ENCODE data around the gene ST3GAL4. TPM values are rescaled to one million over a fixed set of nuclear protein-coding genes. Genes with fewer than 3 reads are reported as not detected.
"Not testable (repeated sequence)": the region's sequence is repeated elsewhere in the genome, so short reads cannot be mapped to it uniquely, and the experiment has no call there.

The ST3GAL4 gene
- total RNA-seq, 1 experiment from 2014 or later: 13.6 TPM

DNA sequence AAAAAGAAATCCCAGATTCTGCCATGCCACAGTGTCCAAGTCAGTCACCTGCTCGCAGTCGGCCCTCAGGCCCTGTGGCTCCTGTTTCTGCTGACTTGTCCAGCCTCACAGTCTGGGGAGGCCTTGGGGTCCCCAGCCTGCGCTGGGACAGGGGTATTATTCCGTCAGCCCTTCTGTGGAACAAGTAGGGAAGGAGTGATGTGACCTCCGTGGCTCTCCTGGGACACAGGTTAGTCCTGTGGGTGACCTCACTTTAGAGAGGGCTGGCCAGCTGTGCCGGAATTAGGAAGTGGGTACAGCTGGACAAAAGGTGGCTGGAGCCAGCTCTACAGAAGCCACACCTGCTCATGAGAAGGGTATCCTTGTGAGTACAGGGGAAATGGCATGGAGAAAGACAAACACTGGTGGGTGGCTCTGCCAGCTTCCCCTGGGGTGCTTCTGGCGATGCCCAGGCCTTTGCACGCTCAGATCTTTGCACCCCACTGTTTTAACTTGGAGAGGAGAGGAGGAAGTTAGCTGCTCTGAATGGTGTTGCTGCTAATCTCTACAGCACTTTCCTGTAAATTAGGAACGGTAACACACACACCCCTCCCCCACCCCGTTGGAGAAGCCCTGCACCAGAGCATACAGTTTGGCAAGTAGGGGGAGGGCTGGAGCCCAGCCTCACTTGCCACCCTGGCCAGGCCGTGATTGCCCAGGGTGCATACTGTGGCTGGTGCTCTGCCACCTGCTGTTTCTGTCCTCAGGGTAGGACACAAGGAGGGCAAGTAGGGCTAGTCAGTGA is 13.0 kb downstream of the ST3GAL4 start:
- H2BK20ac ChIP-seq (ENCODE audit: low read depth, low read length, poor library complexity, severe bottlenecking); H4K91ac ChIP-seq (ENCODE audit: insufficient read length, low read depth, low read length); H3K56ac ChIP-seq (ENCODE audit: insufficient read length, low read depth, low read length); H2BK5ac ChIP-seq (ENCODE audit: insufficient read length, low read length); H2AK5ac ChIP-seq (ENCODE audit: insufficient read length, low read length); H3T11ph ChIP-seq (ENCODE audit: low read length); H3K4me1 ChIP-seq (ENCODE audit: insufficient read depth, low read length); H4K5ac ChIP-seq (ENCODE audit: insufficient read length, low read depth, low read length); H3K36me3 Mint-ChIP-seq (ENCODE audit: insufficient read depth in 1 of 3, low read depth in 3 of 3); H3K4me2 ChIP-seq (ENCODE audit: insufficient read depth, insufficient read length, low read length); H3K9me3 Mint-ChIP-seq; H3K27ac ChIP-seq (ENCODE audit: insufficient read length, low read depth, low read length); H3K79me1 ChIP-seq (ENCODE audit: insufficient read depth, low read depth, low read length, poor library complexity, severe bottlenecking); H3K9me3 ChIP-seq (ENCODE audit: control insufficient read depth, low read depth, low read length); H4K20me1 ChIP-seq (ENCODE audit: control insufficient read depth, insufficient read depth, insufficient read length); H4K8ac ChIP-seq (replicated peaks; ENCODE audit: insufficient read length, low read depth, low read length); H3K18ac ChIP-seq (ENCODE audit: insufficient read length, low read depth, low read length); H2BK120ac ChIP-seq (ENCODE audit: low read depth, low read length, poor library complexity, severe bottlenecking); H3K14ac ChIP-seq (ENCODE audit: insufficient read depth, low read length); H3K27me3 Mint-ChIP-seq (ENCODE audit: low read depth); H3K9ac ChIP-seq (ENCODE audit: extremely low read depth, insufficient read length, low read length); H2AFZ ChIP-seq (ENCODE audit: low read length); H3K4ac ChIP-seq (ENCODE audit: low read depth, low read length); H3K23me2 ChIP-seq (ENCODE audit: insufficient read length, low read depth, low read length, poor library complexity, severe bottlenecking); H3K23ac ChIP-seq (ENCODE audit: insufficient read length, low read depth, low read length); H2BK15ac ChIP-seq (ENCODE audit: low read depth, low read length); H3K27me3 ChIP-seq (ENCODE audit: insufficient read depth, low read length); H2BK12ac ChIP-seq (ENCODE audit: insufficient read length, low read depth, low read length); H3K27ac Mint-ChIP-seq; H3K79me2 ChIP-seq (ENCODE audit: insufficient read depth, low read length): not testable (repeated sequence)
- peak; percentile 31 for DNase-seq
- WGBS (ENCODE audit: extremely low coverage, insufficient read length, low lambda C conversion rate): no CpG with 5 or more reads among the region's 11 CpGs
- H3K4me3 Mint-ChIP-seq: peak overlapping the region in 1 of 2 experiments; percentile 51; a peak in 1 of 5 replicates
- peaks cover 23 to 43% of the 10 kb centered on the region in 2 experiments for H3K4me1 Mint-ChIP-seq

Data from H9 (cell line).